IPS DF 4.7 (cell line): ENCODE data around the gene LIPC.
A peak's percentile ranks its signal among the peaks of the same experiment; 100 is the strongest.

ENCODE experiments used
- DNase-seq: peaks from one replicate; pipeline ENCODE4 v3.0.0-alpha.2; 2013; ENCODE audit warnings: low spot score; ENCODE audit errors: extremely low read depth

LIPC gene

DNA sequence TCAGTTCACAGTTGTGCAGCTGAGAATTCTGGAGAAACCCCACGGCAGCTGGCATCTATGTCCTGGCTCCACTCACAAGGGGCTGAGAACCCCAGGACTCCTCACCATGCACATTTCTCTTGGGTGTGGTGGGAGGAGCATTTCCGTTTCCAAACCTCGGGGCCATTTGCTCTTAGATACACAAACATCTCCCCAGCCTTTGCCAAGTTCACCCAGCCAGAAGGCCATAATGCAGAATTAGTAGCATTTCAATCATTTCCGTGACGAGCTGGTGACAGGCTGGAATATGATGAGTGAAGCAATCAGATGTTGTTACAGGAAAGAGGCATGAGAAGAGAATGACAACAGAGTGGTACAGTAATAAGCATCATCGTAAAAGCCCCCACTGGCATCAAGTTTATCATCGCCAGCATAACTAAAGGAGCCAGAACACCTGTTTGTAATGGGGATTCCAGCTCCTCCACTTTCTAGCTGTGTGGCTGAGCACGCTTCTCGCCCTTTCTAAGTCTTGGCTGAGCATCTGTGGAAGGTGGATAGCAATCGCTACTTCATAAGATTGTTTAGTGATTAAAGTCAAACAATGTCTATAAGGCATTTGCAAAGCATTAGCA is 82.0 kb downstream of the LIPC start:
- no peak for DNase-seq

DNA sequence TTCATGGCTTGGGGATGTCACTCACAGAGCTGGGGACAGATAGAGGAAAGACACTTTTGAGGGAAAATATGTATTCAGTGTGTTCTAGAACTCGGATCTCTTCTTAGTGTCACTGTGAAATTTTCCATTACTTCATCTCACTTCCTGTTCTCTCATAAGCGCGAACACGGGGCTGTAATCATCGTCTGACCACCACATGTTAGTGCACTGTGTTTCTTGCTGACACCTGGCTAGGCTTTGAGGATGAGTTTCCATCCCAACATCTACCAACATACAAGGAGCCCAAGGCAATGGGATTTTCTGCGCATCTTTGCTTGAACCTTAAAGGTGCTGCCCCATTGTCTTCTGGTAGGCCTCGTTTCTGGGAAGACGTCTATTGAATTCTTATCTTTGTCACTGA is 84.0 kb downstream of the LIPC start:
- DNase-seq = no peak

DNA sequence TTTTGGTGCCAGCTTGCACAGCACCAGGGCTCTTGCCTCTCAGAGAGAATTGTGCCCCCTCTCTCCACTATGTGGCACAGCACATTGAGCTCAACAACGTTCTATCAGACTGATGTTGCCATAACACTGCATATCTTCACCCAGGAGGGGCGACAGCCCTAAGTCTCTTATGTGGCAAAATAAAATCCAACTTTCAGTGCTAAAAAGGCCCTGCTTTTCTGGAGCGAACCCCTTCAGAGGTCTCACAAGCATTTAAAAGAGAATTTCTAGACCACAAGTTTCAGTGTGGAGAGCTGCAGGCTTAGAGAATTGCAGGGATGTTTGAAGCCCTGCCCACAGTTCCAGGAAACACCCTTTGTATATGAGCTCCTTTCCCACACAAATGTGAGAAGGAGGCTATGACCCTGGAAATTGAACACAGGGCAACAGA is 85.5 kb downstream of the LIPC start:
- DNase-seq = no peak

DNA sequence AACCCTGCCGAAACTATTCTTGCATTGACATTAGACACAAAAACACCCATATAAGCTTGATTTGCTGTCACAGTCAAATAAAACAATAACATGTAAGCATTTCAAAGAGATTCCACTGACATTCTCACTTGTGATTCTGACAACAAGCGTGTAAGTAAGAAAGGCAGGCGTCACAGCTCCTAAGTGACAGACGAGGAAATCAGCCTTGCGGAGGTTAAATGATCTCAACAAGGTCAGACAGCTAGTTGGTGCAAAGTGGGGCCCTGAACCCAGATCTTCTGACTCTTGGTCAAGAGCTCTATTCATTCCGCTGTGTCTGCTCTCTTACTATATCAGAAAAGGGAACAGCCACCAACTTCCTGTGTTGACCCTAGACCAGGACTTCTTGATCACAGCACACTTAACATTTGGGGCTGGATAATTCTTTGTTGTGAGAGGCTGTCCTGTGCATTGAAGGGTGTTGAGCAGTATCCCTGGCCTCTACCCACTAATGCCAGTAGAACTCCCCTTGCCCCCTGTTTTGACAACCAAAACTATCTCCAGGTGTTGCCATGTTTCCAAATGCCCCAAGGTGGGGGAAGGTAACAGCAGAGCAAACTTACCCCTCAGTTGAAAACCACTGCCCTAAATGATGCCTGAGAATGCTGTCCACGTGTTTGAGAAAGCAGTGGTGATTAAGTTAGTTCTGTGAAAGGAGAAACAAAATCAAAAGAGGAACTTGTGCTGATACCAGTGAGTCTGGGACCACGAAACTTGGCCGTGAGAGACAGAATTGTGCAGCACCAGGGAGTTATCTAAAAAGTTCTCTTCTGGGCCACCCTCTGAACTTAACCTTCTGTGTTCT is 86.1 kb downstream of the LIPC start:
- no peak for DNase-seq

DNA sequence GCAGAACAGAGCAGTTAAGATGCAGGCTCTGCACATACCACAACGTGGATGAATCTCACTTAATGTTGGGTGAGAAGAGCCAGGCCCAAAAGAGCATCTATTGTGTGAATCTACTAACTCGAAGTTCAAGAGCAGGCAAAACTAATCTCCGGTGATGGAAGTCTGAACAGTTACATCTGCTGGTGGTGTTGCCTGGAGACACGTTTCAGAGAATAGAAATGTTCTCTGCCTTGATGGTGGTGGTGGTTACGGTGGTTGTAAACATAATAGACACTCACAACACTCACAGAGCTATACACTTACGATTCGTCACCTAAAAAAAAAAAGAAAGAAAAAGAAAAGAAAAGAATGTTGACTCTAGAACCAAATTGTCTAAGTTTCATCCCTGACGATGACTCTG is 86.8 kb downstream of the LIPC start:
- no peak for DNase-seq

DNA sequence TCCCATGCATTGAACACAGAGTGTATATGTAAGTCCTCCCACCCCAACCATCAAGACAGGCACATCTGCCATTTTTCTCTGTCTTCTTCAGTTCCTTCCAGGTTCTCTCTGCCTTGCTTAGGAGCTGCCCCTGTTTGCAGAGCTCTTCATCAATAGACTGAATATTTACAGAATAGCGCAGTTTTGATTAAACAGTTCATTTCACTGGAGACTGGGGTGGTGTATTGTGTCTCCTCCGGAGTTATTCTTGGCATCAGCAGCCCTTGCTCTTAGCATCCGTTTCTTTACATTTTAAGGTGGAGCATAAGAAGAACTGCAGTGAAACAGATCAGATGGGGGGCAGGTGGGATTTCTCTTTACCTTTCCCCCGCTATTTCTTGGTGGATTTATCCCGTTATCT is 87.7 kb downstream of the LIPC start:
- no peak for DNase-seq

DNA sequence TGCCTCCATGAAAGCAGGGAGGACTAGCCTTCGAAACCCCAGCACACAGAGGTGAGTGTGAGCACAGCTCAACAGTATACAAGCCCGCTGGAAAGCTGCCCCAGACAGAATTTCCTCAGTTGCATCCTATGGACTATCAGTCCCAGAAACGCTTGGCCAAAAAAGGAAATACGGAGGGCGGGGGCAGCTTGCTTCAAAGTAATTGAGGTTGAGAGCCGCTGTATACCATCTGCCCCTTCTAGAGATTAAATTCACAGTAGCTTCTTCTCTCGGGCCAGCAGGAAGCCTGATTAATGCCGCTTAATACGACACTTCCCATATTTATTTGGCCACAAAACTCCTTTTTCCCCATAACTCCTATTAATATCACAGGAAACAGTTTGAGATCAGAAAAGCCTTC is 88.7 kb downstream of the LIPC start:
- no peak for DNase-seq

DNA sequence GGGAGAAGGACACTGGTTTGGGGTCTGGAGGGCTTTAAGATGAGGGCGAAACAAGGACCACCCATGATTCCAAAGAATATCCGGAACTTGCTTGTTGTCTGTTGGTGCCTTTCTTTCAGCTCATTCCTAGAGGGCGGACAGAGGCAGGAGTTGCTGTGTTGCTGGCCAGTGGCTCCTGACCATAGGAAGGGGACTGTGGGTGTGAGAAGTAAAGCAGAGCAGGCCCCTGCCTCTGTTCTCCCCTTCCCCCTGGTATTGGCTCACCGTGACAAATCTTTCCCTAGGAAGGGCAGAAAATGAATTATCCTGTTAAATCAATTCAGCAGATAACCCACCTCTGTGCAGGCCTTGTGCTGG is 89.1 kb downstream of the LIPC start:
- no peak for DNase-seq

DNA sequence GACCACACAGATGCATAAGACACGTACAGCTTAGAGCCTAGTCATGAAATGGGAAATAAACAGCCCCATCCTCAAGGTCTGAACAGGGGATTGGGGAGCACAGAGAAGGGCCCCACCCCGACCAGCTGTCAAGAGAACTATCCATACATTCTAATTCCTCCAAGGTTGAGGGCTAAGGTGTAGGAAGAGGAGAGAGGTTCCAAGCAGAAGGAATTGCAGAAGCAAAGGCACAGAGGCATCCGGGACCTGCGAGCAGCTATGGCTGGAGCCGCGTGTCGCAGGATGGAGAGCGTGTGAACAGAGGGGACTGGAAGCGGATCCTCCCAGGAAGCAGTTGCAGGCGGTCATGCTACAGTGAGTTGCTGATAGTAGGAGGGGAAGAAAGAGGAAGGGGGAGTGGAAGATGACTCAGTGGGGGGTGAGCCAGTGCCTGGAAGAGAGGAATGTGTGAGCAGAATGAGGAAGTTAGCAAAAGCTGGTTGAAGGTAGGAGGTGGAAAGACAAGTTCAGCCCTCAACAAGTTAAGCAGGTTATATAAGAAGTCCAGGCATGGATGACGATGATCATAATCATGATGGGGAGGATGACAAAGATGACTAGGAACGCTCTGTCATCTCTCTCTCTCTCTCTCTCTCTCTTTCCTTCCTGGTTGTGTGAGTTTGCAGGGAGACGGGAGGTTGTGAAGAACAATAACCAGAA is 89.7 kb downstream of the LIPC start:
- peak; percentile 22 for DNase-seq

DNA sequence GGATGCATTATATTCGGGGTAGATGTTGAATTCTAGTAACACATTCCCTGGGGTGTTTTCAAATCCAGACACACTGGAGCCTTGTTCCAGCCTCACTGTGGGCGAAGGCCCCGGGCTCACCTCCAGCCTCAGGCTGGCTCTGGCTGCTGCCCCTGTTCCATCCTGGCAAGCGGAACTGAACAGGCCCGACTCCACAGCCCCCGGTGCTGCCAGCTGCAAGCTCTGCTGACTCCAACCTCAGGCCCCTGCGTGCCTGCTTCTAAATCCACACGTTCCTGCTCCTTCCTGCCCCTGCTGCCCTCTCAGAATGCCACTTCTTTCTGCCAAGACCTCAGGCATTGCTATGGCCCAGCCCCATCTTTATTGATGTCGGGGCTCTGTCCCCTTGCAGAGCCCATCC is 90.6 kb downstream of the LIPC start:
- no peak for DNase-seq

DNA sequence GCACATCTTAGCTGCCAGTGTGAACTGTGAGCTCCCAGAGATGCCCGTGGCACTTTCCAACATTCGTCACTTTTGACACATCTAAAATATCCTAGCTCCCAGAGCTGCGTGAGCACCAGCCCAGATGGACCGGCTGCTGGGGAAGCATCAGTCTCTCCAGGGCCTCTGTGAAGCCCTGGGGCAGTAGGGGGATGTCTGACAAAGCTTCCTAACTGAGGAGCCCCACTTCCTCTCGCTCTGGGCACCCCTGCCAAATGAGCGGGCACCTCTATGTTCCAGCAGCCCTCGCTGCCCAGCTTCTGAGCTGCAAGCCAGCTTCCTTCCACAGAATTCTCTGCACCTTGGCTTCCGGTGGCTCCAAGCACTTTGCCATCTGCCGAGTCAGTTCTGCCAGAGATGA is 91.1 kb downstream of the LIPC start:
- DNase-seq = no peak

DNA sequence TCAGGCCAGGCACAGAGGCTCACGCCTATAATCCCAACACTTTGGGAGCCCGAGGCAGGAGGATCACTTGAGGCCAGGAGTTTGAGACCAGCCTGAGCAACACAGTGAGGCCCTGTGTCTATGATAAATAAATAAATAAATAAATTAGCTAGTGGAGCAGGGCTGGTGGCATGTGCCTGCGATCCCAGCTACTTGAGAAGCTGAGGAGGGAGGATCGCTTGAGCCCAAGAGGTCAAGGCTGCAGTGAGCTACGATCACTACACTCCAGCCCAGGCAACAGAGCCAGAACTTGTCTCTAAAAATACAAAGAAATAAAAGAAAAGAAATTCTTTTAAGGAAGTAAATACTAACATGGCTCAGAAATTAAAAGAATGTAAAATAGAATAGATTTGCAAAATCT is 91.8 kb downstream of the LIPC start:
- no peak for DNase-seq

DNA sequence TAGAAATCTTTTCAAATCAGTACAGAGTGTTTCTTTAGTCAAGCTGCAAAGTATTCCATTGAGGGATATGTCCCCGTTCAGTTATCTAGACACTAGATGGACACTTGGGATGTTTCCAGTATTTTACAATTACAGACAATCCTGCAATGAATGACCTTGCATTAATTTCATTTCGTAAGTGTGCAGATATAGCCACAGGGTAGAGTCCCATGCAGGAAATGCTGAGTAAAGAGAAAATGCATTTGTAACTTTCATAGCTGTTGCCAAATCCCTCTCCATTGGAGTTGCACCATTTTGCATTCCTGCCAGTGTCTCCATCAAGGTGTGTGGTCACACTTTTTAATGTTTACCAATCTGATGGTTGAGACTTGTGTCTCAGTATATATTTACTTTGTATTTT is 92.5 kb downstream of the LIPC start:
- no peak for DNase-seq

DNA sequence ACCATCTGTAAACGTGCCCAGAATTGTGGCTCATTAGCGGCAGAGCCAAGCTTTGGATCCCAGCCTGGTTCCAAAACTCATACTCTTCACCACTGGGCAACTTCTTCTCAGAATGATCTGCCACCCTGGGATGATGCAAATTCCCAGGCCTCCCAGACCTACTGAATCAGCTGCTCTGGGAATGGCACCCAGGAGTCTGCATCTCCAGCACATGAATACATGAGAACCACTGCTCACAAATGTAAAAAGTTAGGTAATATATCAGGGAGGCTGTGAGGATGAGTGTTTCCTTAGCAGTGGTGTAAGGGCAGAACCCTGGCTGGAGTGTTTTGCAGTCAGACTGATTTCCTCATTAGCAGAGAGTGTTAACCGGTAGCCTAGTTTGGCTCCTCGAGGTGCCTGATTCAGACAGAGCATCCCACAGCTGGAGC is 94.2 kb downstream of the LIPC start:
- DNase-seq = no peak

DNA sequence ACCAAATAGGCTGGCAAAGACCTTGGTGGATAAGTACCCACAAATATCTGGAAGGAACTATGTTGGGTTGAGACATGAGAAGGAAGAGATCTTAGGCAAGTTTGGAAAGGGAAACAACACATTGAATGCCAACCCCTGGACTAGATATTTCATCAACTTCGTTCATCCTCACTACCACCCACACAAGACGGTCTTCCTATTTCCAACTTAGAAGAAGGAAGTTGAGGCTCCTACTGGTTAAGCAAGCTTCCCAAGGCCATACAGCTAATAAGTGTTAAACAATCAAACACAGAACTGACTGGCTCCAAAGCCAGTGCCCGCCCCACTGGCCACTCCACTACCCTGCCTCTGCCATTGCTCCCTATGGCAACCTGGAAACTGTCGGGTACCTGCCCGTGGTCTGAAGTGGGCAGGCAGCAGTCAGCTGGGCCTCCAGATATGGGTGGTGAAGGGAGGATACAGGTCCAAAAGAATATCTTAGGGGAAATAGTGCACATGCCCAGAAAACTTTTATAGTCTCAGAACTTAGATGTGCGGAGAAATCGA is 94.9 kb downstream of the LIPC start:
- DNase-seq = no peak

DNA sequence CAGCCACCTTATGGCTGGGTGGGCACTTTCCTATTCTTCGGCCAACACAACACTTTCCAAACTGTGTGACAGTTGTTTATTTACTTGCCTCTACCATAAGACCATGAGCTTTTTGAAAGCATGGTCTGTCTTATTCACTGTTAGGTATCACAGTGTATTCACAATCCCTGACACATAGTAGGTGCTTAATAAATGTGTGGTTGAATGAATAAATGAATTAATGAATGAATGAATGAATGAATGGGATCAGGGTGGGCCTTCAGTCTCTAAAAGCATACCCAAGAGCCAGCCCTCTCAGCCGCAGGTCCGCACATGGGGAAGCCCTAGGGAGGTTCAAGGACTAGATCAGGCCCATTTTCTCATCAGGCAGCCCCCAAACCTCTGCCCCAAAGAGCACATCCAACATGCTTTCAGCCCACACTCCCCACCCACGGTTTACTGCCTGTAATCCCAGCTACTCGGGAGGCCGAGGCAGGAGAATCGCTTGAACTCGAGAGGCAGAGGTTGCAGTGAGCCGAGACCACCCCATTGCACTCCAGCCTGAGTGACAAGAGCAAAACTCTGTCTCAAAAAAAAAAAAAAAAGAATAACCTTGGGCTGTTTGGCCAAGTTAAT is 95.9 kb downstream of the LIPC start:
- DNase-seq = no peak

DNA sequence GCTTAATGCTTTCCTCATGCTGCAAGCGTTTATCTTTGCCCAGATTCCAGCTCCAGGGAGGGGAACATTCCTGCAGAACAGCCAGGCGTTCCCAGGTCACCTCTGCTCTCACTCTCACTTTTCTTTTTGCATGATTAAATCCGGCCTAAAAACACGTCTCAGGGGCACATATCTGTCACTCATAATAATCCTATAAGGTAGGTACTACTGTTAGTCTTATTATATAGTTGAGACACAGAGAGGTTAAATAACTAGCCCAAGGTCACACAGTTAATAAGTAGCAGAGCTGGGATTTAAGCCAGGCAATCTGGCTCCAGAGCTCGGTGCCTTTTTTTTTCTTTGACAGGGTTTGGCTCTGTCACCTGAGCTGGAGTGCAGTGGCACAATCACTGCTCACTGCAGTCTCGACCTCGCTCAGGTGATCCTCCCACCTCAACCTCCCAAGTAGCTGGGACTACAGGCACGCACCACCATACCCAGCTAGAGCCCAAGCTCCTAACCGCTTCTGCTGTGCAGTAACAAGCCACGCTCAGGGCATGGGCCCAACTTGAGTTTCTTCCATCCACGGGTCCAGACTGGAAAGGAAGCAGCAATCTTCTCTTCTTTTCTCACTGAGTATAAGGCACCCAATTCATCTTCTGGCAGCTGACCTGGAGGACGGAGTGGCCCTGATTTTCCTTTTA is 96.5 kb downstream of the LIPC start:
- no peak for DNase-seq

DNA sequence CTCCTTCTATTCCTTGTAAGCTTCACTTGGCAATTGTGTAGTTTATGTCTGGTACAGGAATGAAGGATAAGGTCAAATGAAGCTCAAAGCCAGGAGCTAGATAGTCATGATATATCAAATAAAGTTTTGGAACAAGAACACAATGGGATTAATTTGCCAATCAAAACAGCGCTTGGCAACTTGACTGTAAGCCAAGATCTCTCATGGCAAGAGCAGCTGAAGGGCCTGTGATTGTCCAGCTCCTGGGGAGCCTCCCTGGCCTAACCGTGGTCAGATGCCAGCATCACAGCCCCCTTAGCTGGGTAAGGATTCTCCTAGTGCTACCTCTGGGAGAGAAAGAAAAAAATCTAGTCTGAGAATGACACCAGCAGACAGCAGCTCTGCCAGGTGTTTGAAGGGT is 97.2 kb downstream of the LIPC start:
- DNase-seq = no peak

DNA sequence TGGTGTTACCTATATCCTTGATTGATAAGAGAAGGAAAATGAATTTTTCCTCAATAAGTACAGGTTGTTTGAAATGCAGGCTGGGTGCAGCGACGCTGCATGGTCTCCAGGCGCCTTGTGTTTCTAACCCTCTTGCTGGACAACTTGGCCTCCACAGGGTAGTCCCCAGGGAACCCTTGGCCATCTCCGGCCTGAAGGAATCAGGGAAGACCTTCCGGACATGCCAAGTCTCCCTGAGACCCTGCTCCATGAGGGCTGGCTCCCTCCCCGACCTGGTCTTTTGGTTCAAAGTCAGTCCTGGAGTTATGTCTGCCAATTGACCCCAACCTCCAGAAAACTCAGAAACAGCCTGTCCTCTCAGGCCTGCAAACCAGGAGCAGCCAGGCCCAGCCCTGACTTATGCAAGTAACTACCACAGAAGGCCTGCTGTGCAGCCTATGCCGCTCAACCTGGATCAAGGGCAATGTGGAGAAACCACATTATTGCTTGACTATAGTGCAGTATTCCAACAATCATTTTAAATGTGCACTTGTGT is 98.3 kb downstream of the LIPC start:
- DNase-seq = no peak

DNA sequence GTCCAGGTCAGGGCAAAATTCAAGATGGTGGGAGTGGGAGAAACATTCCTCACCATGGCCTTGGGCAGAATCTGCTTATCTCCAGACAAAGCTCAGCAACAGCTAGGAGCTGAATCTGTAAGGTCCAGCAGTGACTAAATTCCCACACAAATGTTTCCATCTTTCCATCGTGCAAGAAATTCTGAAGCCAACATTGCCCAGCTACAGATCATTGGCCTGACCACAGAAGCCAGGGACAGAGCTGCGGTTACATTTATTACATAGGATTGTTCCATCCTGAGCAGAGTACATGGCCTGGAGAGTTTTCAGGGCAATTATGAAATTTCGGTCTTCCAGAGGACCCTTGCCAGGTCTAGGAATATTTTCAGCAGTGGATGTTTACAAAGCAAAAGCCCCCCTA is 100.3 kb downstream of the LIPC start:
- no peak for DNase-seq

DNA sequence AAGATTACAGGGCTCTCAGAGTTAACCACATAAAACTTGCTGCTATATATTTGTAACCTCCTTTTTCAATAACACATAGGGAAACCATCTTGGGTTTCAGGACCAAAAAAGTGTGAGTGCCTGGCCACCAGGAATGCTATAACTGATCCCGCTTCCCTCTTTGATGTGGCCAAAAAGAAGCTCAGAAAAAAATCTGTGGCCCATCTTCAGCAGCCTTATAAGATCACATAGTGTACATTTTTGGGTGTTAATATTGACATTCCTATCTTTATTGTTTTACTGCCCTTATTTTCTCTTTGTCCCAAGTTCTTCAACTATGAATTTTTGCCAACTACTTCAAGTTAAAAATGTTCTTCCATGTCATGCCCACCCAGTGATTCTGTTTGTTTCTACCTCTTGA is 102.8 kb downstream of the LIPC start:
- no peak for DNase-seq
